PC-9 (cell line): ENCODE measurements around the gene LMO7. TPM values are rescaled to one million over a fixed set of nuclear protein-coding genes. Genes with fewer than 3 reads are reported as not detected.

Experiments
- BruUV-seq: library from RNA; stranded (reverse); fragments of 400-500 nt; replicated peaks from 2 replicates; lab custom pipeline; 2021; lab: Mats Ljungman, UMichigan
- CTCF ChIA-PET: fragments of 300-600 bp; sonication (Branson Sonifier 250); formaldehyde crosslinking; loops from one replicate; lab custom pipeline; 2022; ENCODE audit warnings: antibody characterized with exemption; lab: Charles Lee
- POLR2A ChIA-PET: fragments of 300-600 bp; sonication (Branson Sonifier 250); formaldehyde crosslinking; loops from one replicate; lab custom pipeline; 2022; ENCODE audit warnings: antibody characterized with exemption; ENCODE audit not compliant: unreplicated experiment; lab: Charles Lee
- DNase-seq, 2 experiments: peaks; one replicate each; pipeline versions ENCODE4 v3.0.0 to v3.0.0-alpha.2; 2015 to 2022; ENCODE audit warnings: mixed read lengths in 1 of 2
- H2AFZ ChIP-seq: fragments of 200-600 bp; sonication (generic); 2 replicates; pipeline ENCODE4 v1.8.1; 2017; ENCODE audit warnings: antibody characterized with exemption
- H3F3A ChIP-seq: fragments of 200-600 bp; sonication (generic); 2 replicates; pipeline ENCODE4 v1.8.1; 2017; ENCODE audit warnings: antibody characterized with exemption, mild to moderate bottlenecking, low read depth; ENCODE audit not compliant: insufficient read depth
- H3K27ac ChIP-seq: fragments of 200-600 bp; sonication (generic); 2 replicates; pipeline ENCODE4 v1.6.1; 2016; ENCODE audit warnings: mixed run types
- H3K27me3 ChIP-seq: fragments of 200-600 bp; sonication (generic); 2 replicates; pipeline ENCODE4 v1.6.1; 2016; ENCODE audit warnings: low read depth, mixed run types; ENCODE audit not compliant: insufficient read depth
- H3K36me3 ChIP-seq: fragments of 200-600 bp; sonication (generic); 2 replicates; pipeline ENCODE4 v1.6.1; 2016; ENCODE audit warnings: low read depth, mixed run types
- H3K4me1 ChIP-seq: fragments of 200-600 bp; sonication (generic); replicated peaks from 2 replicates; pipeline ENCODE4 v1.6.1; 2016; ENCODE audit warnings: mixed run types; ENCODE audit not compliant: insufficient read depth
- H3K4me2 ChIP-seq: fragments of 200-600 bp; sonication (generic); 2 replicates; pipeline ENCODE4 v1.6.1; 2017; ENCODE audit warnings: mixed run types
- H3K4me3 ChIP-seq: fragments of 200-600 bp; sonication (generic); 2 replicates; pipeline ENCODE4 v1.6.1; 2016; ENCODE audit warnings: mixed run types
- H3K79me2 ChIP-seq: fragments of 200-600 bp; sonication (generic); 2 replicates; pipeline ENCODE4 v1.6.1; 2017; ENCODE audit warnings: low read depth, mixed run types
- H3K9me2 ChIP-seq: fragments of 200-600 bp; sonication (generic); 2 replicates; pipeline ENCODE4 v1.8.1; 2017; ENCODE audit warnings: mild to moderate bottlenecking; ENCODE audit not compliant: insufficient read depth
- H3K9me3 ChIP-seq: fragments of 200-600 bp; sonication (generic); 2 replicates; pipeline ENCODE4 v1.8.1; 2016; ENCODE audit warnings: low read depth; ENCODE audit not compliant: insufficient read depth
- H4K20me1 ChIP-seq: fragments of 200-600 bp; sonication (generic); 2 replicates; pipeline ENCODE4 v1.8.1; 2017; ENCODE audit not compliant: insufficient read depth
- CTCF ChIP-seq: fragments of 200-600 bp; sonication (generic); conservative IDR thresholded peaks from 2 replicates; pipeline ENCODE4 v1.6.1; 2017; ENCODE audit warnings: mixed run types, antibody characterized with exemption, mild to moderate bottlenecking, moderate library complexity
- EZH2 ChIP-seq: fragments of 200-600 bp; sonication (generic); IDR thresholded peaks from 2 replicates; pipeline ENCODE4 v1.8.0; 2017; ENCODE audit warnings: antibody characterized with exemption, low read depth
- intact Hi-C: fragments of 100-400 bp; cut with micrococcal nuclease; formaldehyde crosslinking; loops from one replicate; pipeline ENCODE4 v1.10.0; 2022; ENCODE audit not compliant: unreplicated experiment
- total RNA-seq: library from RNA; stranded (reverse); gene quantifications from 2 replicates; pipeline ENCODE4 v1.2.3, GENCODE V29; 2021

Gene LMO7
- total RNA-seq, 1 experiment from 2014 or later, result 93.0 TPM

- Histone ChIP-seq H3K27me3 (no peaks in the 10 kb centered on the region), H3K79me2 (no peaks in the 10 kb centered on the region), H3K27ac (no peak overlapping the region), H3F3A (no peaks in the 10 kb centered on the region), H3K9me2 (no peaks in the 10 kb centered on the region), H3K4me1 (0 out of 2 replicates have a peak, but pooled peaks cover 5% of the 10 kb centered on the region), H3K4me2 (no peak overlapping the region), H2AFZ (no peak overlapping the region), H3K36me3 (peaks cover 10% of the 10 kb centered on the region), H4K20me1 (no peaks in the 10 kb centered on the region), H3K9me3 (no peaks in the 10 kb centered on the region), H3K4me3 (no peak overlapping the region)
- intact Hi-C loops, result no loop called here
- DNase-seq, result no peak
- POLR2A ChIA-PET, result no interaction called here
- CTCF ChIA-PET, result no interaction called here
- TF ChIP-seq EZH2 (no peak), CTCF (no peak)
- no TSS peak for BruUV-seq
Observed at GRCh38 chr13:75818179-75818967, 182.2 kb downstream of the LMO7 start.

DNA sequence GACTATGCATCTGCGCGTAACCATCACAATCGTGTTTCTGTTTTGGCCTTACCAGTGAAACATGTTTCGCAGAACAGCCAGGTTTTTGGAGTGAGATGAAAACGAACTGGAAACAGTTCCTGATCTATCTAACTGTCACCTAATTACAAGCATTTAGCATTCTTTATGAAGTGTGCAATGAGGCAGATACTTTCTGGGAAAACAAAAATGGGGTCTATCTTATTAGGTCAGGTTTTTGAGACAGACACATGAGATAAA, 182.8 kb downstream of the LMO7 start:
- no peak overlapping the region for H3K4me3 ChIP-seq
- TF ChIP-seq CTCF (no peak), EZH2 (no peak)
- H3F3A ChIP-seq, result no peaks in the 10 kb centered on the region
- no peak overlapping the region for H3K4me2 ChIP-seq
- H3K27me3 ChIP-seq, result no peaks in the 10 kb centered on the region
- H3K79me2 ChIP-seq, result no peaks in the 10 kb centered on the region
- H3K4me1 ChIP-seq, result 0 out of 2 replicates have a peak, but pooled peaks cover 5% of the 10 kb centered on the region
- no peaks in the 10 kb centered on the region for H3K9me2 ChIP-seq
- no peaks in the 10 kb centered on the region for H3K9me3 ChIP-seq
- H4K20me1 ChIP-seq, result no peaks in the 10 kb centered on the region
- intact Hi-C loops, result no loop called here
- no peak for DNase-seq
- BruUV-seq, result no TSS peak
- POLR2A ChIA-PET, result no interaction called here
- CTCF ChIA-PET, result no interaction called here
- no peak overlapping the region for H2AFZ ChIP-seq
- H3K27ac ChIP-seq, result no peak overlapping the region
- H3K36me3 ChIP-seq, result peaks cover 10% of the 10 kb centered on the region

- no peaks in the 10 kb centered on the region for H3F3A ChIP-seq
- H3K4me1 ChIP-seq, result no peaks in the 10 kb centered on the region
- POLR2A ChIA-PET, result no interaction called here
- H3K79me2 ChIP-seq, result no peaks in the 10 kb centered on the region
- DNase-seq, result no peak
- intact Hi-C loops, result no loop called here
- H3K27ac ChIP-seq, result no peak overlapping the region
- H2AFZ ChIP-seq, result no peak overlapping the region
- peaks cover 13% of the 10 kb centered on the region for H3K36me3 ChIP-seq
- no peaks in the 10 kb centered on the region for H3K27me3 ChIP-seq
- no peak overlapping the region for H3K4me3 ChIP-seq
- no peaks in the 10 kb centered on the region for H3K9me3 ChIP-seq
- BruUV-seq, result no TSS peak
- no peak for TF ChIP-seq EZH2
- no peak for TF ChIP-seq CTCF
- H4K20me1 ChIP-seq, result no peaks in the 10 kb centered on the region
- no peak overlapping the region for H3K4me2 ChIP-seq
- H3K9me2 ChIP-seq, result no peaks in the 10 kb centered on the region
- CTCF ChIA-PET, result interaction anchor here (0.6 kb wide), 1 partner anchor 715 kb away, joined by 3 read pairs; no protein-coding TSS in a partner anchor
Observed at GRCh38 chr13:75825161-75825560, 189.0 kb downstream of the LMO7 start.
